Liver (tissue), 9 donors: Measurements from ENCODE around the gene DISC1. TPM values are rescaled to one million over a fixed set of nuclear protein-coding genes. Genes with fewer than 3 reads are reported as not detected.
"Not testable (repeated sequence)": the region's sequence is repeated elsewhere in the genome, so short reads cannot be mapped to it uniquely, and the experiment has no call there.

ENCODE experiments used
- DNase-seq: peaks from one replicate; pipeline ENCODE4 v3.0.0-alpha.2; 2017; ENCODE audit warnings: low spot score
- H3K27ac ChIP-seq, 2 donors: one replicate each; pipeline ENCODE4 v1.7.0; 2013; ENCODE audit warnings: inconsistent platforms in 2 of 2, low read length in 2 of 2, control low read depth in 1 of 2, low read depth in 1 of 2, mild to moderate bottlenecking in 1 of 2
- H3K27me3 ChIP-seq, 4 donors: one replicate each; pipeline versions ENCODE4 v1.6.1 to v1.7.0; 2013; ENCODE audit warnings: low read length in 3 of 4, inconsistent platforms in 1 of 4, mild to moderate bottlenecking in 1 of 4, moderate library complexity in 1 of 4; ENCODE audit not compliant: control insufficient read depth in 4 of 4, insufficient read depth in 4 of 4
- H3K36me3 ChIP-seq, 4 donors: one replicate each; pipeline versions ENCODE4 v1.6.1 to v1.7.0; 2013; ENCODE audit warnings: low read length in 3 of 4, mild to moderate bottlenecking in 3 of 4, low read depth in 1 of 4, moderate library complexity in 1 of 4; ENCODE audit not compliant: control insufficient read depth in 4 of 4, insufficient read depth in 3 of 4
- H3K4me1 ChIP-seq, 4 donors: one replicate each; pipeline versions ENCODE4 v1.6.1 to v1.7.0; 2013; ENCODE audit warnings: low read length in 3 of 4, mild to moderate bottlenecking in 3 of 4, moderate library complexity in 1 of 4; ENCODE audit not compliant: control insufficient read depth in 4 of 4, insufficient read depth in 4 of 4
- H3K4me3 ChIP-seq, 3 donors: one replicate each; pipeline versions ENCODE4 v1.6.1 to v1.7.0; 2013; ENCODE audit warnings: low read length in 3 of 3, control low read depth in 1 of 3, low read depth in 1 of 3, mild to moderate bottlenecking in 1 of 3
- H3K9ac ChIP-seq, 2 donors: one replicate each; pipeline ENCODE4 v1.7.0; 2013; ENCODE audit warnings: low read length in 2 of 2, mild to moderate bottlenecking in 2 of 2, moderate library complexity in 2 of 2, control low read depth in 1 of 2, low read depth in 1 of 2
- H3K9me3 ChIP-seq, 4 donors: one replicate each; pipeline versions ENCODE4 v1.6.1 to v1.7.0; 2013; ENCODE audit warnings: low read length in 3 of 4; ENCODE audit not compliant: control insufficient read depth in 4 of 4
- CTCF ChIP-seq: fragments of 150-350 bp; IDR thresholded peaks from 2 replicates; pipeline ENCODE4 v1.5.1; 2017; ENCODE audit warnings: improper control_type of control experiment, low read depth, low read length; ENCODE audit not compliant: missing input control
- FOXA2 ChIP-seq: IDR thresholded peaks from 2 replicates; pipeline ENCODE4 v1.6.1; 2016; ENCODE audit warnings: antibody characterized with exemption
- HNF4G ChIP-seq: IDR thresholded peaks from 2 replicates; pipeline ENCODE4 v1.6.1; 2016; ENCODE audit warnings: antibody characterized with exemption
- JUND ChIP-seq, 2 donors: IDR thresholded peaks; 2 replicates each; pipeline ENCODE4 v1.6.1; 2016; ENCODE audit warnings: antibody characterized with exemption in 2 of 2
- NR2F2 ChIP-seq: IDR thresholded peaks from 2 replicates; pipeline ENCODE4 v1.6.1; 2016; ENCODE audit warnings: antibody characterized with exemption
- RAD21 ChIP-seq, 2 donors: IDR thresholded peaks; 2 replicates each; pipeline ENCODE4 v1.6.1; 2016; ENCODE audit warnings: antibody characterized with exemption in 2 of 2, mild to moderate bottlenecking in 2 of 2
- REST ChIP-seq: IDR thresholded peaks from 2 replicates; pipeline ENCODE4 v1.6.1; 2016; ENCODE audit warnings: antibody characterized with exemption, mild to moderate bottlenecking
- SP1 ChIP-seq: IDR thresholded peaks from 2 replicates; pipeline ENCODE4 v1.6.1; 2018; ENCODE audit warnings: antibody characterized with exemption, mild to moderate bottlenecking
- TAF1 ChIP-seq: conservative IDR thresholded peaks from 2 replicates; pipeline ENCODE4 v1.6.1; 2016; ENCODE audit warnings: antibody characterized with exemption, mild to moderate bottlenecking
- ZBTB33 ChIP-seq: IDR thresholded peaks from 2 replicates; pipeline ENCODE4 v1.6.1; 2016; ENCODE audit warnings: antibody characterized with exemption
- WGBS: extraction: QIAGEN DNeasy Blood & Tissue Kit; methylation state at CpG from one replicate; pipeline ENCODE4 v1.1.7; 2013; 5-methylcytosine and 5-hydroxymethylcytosine counted together
- polyA plus RNA-seq, 2 donors: library from polyadenylated mRNA; stranded (reverse) in 1 of 2; unstranded in 1 of 2; fragments of 200-250 nt in 1 of 2; fragments of >200 nt in 1 of 2; fragmentation: Nextera tagmentation in 1 of 2; extraction: Ambion mirVana in 1 of 2; gene quantifications; one replicate each; pipeline versions ENCODE4 v1.2.1 to v1.2.3, GENCODE V29; 2013 to 2015
- total RNA-seq, 2 donors: library from RNA; depleted of rRNA; stranded (reverse); fragments of >200 nt; gene quantifications; one replicate each; pipeline ENCODE4 v1.2.3, GENCODE V29; 2014
- TF ChIP-seq, protein P1 (sequence below): IDR thresholded peaks from 2 replicates; pipeline ENCODE4 v1.6.1; 2016; ENCODE audit warnings: antibody characterized with exemption
- TF ChIP-seq, protein P2 (sequence below): IDR thresholded peaks from 2 replicates; pipeline ENCODE4 v1.6.1; 2016; ENCODE audit warnings: antibody characterized with exemption
- donor health status: healthy.
- donor health status: healthy.
- donor health status: healthy.
- donor health status: healthy.
- donor health status: healthy.

DISC1 gene
- total and polyA plus RNA-seq, 4 donors: 0.45 to 6.3 (median 2.3) TPM

DNA sequence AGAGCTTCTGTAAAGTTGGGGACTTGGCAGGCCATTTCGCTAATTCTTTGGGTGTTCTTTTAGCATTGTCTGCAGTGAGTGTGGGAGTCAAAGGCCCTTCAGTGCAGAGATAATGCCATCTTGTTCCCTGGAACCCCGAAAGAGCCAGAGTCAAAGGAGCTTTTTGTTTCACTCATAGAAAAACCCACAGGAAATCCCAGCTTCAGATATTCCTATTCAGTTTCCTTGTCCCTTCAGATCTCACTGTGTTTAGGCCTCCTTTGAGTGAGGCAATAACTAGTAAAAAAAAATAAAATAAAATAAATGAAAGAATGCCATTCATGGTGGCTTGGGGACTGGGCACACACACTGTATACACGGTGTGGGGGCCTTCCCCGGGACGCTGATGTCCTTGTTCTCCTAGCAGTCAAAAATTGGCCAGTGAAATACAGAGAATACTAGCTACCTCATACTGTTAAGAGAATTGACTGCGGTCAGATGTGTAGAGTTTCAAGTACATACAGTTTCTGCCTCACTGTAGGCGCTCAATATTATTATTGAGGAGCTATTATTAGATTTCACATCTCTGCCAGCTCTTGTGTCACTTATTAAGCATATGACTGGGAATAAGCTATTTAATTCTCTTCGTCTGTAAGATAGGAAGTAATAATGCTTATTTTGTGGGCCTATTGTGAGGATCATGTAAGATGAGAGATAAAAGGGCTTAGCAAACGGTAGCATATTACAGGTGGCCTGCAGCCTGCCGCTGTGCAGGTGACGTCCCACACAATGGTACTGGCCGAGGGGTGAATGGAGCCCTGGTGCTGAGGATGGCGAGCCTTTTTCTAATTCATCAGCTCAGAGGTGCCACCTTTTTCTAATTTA, 16.7 kb downstream of the DISC1 start:
- no peaks in the 10 kb centered on the region for H3K36me3 ChIP-seq
- H3K27me3 ChIP-seq: no peaks in the 10 kb centered on the region
- no peaks in the 10 kb centered on the region for H3K4me1 ChIP-seq
- H3K27ac ChIP-seq: no peak overlapping the region
- 85% methylated on average over 13 of the region's 13 CpGs for WGBS
- TF ChIP-seq NR2F2 (no peak), HNF4G (no peak), ZBTB33 (no peak), RAD21 (IDR thresholded peaks at IDR 0.05) (no peak), CTCF (no peak)
- TF ChIP-seq, protein P1, sequence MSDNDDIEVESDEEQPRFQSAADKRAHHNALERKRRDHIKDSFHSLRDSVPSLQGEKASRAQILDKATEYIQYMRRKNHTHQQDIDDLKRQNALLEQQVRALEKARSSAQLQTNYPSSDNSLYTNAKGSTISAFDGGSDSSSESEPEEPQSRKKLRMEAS: no peak
- no peak overlapping the region for H3K4me3 ChIP-seq
- H3K9ac ChIP-seq: no peak overlapping the region
- DNase-seq: no peak
- no peaks in the 10 kb centered on the region for H3K9me3 ChIP-seq

DNA sequence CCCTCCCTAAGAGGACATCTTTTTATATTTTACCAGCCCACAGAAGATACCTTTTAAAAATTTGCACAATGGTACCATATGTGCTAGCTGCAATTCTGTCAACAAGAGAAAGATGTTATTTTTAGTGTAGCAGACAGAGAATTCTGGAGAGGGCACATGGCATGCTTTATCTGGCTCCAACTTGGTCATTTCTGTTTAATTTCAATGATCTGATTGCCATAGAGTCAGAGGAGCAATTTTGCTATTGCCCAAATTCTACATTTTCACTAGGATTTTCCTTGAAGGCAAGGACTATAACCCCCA, 17.3 kb downstream of the DISC1 start:
- Histone ChIP-seq H3K4me1 (no peaks in the 10 kb centered on the region), H3K9me3 (no peaks in the 10 kb centered on the region), H3K9ac (no peak overlapping the region), H3K27me3 (no peaks in the 10 kb centered on the region), H3K27ac (no peak overlapping the region), H3K36me3 (no peaks in the 10 kb centered on the region), H3K4me3 (no peak overlapping the region)
- TF ChIP-seq NR2F2: no peak
- TF ChIP-seq FOXA2: no peak
- TF ChIP-seq, protein P2, sequence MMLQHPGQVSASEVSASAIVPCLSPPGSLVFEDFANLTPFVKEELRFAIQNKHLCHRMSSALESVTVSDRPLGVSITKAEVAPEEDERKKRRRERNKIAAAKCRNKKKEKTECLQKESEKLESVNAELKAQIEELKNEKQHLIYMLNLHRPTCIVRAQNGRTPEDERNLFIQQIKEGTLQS: no peak
- no peak for TF ChIP-seq JUND (IDR thresholded peaks at IDR 0.05)
- TF ChIP-seq SP1: no peak
- TF ChIP-seq REST: no peak
- no peak for TF ChIP-seq TAF1
- TF ChIP-seq CTCF: no peak
- TF ChIP-seq HNF4G: no peak
- no peak for DNase-seq

DNA sequence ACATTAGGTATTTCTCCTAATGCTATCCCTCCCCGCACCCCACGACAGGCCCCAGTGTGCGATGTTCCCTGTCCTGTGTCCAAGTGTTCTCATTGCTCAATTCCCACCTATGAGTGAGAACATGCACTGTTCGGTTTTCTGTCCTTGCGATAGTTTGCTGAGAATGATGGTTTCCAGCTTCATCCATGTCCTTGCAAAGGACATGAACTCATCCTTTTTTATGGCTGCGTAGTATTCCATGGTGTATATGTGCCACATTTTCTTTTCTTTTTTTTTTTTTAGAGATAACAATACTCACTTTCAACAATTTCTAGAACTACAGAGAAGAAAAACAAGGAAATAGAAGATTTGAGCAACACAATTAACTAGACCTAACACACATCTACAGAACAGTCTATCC, 19.0 kb downstream of the DISC1 start:
- H3K27me3 ChIP-seq, H3K9ac ChIP-seq, H3K4me1 ChIP-seq, H3K9me3 ChIP-seq, DNase-seq, H3K4me3 ChIP-seq, H3K27ac ChIP-seq, H3K36me3 ChIP-seq: not testable (repeated sequence)
- whole genome bisulfite sequencing: 99% methylated on average over 6 of the region's 6 CpGs

- H3K27me3 ChIP-seq, H3K36me3 ChIP-seq, DNase-seq, H3K4me1 ChIP-seq, H3K27ac ChIP-seq, H3K9ac ChIP-seq, H3K9me3 ChIP-seq, H3K4me3 ChIP-seq: not testable (repeated sequence)
- 98% methylated on average over 3 of the region's 4 CpGs for WGBS
Measured at GRCh38 chr1:231646165-231646564, 19.6 kb downstream of the DISC1 start.
